Stimulated activated CD4-positive, alpha-beta T cell treated with anti-CD3 and anti-CD28 coated beads, Interleukin-1b, Interleukin-23, amount 100 ng/mL, for 48 hours (primary cell): Measurements from ENCODE around the gene KIF13A.
"Not testable (repeated sequence)": the region's sequence is repeated elsewhere in the genome, so short reads cannot be mapped to it uniquely, and the experiment has no call there.

Source experiments
- DNase-seq: peaks from one replicate; pipeline ENCODE4 v3.0.0-alpha.2; 2020

The KIF13A gene

GRCh38 chr6:17842014-17842776 is 145.2 kb downstream of the KIF13A start:
- DNase-seq, result no peak

- DNase-seq, result no peak
These were observed 147.8 kb downstream of the KIF13A start for GRCh38 chr6:17839513-17840223.

- DNase-seq, result no peak
These were observed 151.1 kb downstream of the KIF13A start for GRCh38 chr6:17836293-17836692.

- DNase-seq, result no peak
These were observed 151.7 kb downstream of the KIF13A start for GRCh38 chr6:17835784-17836183.

- no peak for DNase-seq
These were observed 156.3 kb downstream of the KIF13A start for GRCh38 chr6:17831135-17831534.

GRCh38 chr6:17829905-17830304 is 157.5 kb downstream of the KIF13A start:
- DNase-seq, result no peak

GRCh38 chr6:17828149-17828548 is 159.3 kb downstream of the KIF13A start:
- DNase-seq, result no peak

GRCh38 chr6:17826301-17826700 is 161.1 kb downstream of the KIF13A start:
- no peak for DNase-seq

GRCh38 chr6:17820055-17820454 is 167.4 kb downstream of the KIF13A start:
- DNase-seq, result no peak

GRCh38 chr6:17817763-17818162 is 169.7 kb downstream of the KIF13A start:
- DNase-seq, result no peak

- no peak for DNase-seq
These were observed 170.4 kb downstream of the KIF13A start for GRCh38 chr6:17816921-17817611.

- no peak for DNase-seq
These were observed 173.9 kb downstream of the KIF13A start for GRCh38 chr6:17813542-17813941.

GRCh38 chr6:17812311-17812710 is 175.1 kb downstream of the KIF13A start:
- DNase-seq, result no peak

GRCh38 chr6:17808609-17809008 is 178.8 kb downstream of the KIF13A start:
- DNase-seq, result no peak

- not testable (repeated sequence) for DNase-seq
These were observed 180.0 kb downstream of the KIF13A start for GRCh38 chr6:17807431-17807830.

- no peak for DNase-seq
These were observed 184.0 kb downstream of the KIF13A start for GRCh38 chr6:17803409-17803808.

- no peak for DNase-seq
These were observed 188.8 kb downstream of the KIF13A start for GRCh38 chr6:17798477-17799154.

GRCh38 chr6:17790489-17790888 is 196.9 kb downstream of the KIF13A start:
- no peak for DNase-seq

GRCh38 chr6:17785094-17785787 is 202.2 kb downstream of the KIF13A start:
- no peak for DNase-seq

- DNase-seq, result no peak
These were observed 207.4 kb downstream of the KIF13A start for GRCh38 chr6:17780061-17780460.

- no peak for DNase-seq
These were observed 215.8 kb downstream of the KIF13A start for GRCh38 chr6:17771609-17772008.

- DNase-seq, result no peak
These were observed 218.6 kb downstream of the KIF13A start for GRCh38 chr6:17768881-17769280.

GRCh38 chr6:17768388-17768787 is 219.0 kb downstream of the KIF13A start:
- no peak for DNase-seq
